HG03108 (cell line): ENCODE results near the gene VEPH1.

Experiments
- ATAC-seq: cut with Tn5 transposase; IDR thresholded peaks from one replicate; pipeline ENCODE4 v1.9.1; 2021; ENCODE audit warnings: moderate library complexity; ENCODE audit not compliant: unreplicated experiment

Gene VEPH1

GRCh38 chr3:157479464-157480243 is 23.6 kb downstream of the VEPH1 start:
- ATAC-seq = no peak

GRCh38 chr3:157477441-157477840 is 25.8 kb downstream of the VEPH1 start:
- no peak for ATAC-seq

- no peak for ATAC-seq
Measured at GRCh38 chr3:157475921-157476414, 27.2 kb downstream of the VEPH1 start.

- ATAC-seq = no peak
Measured at GRCh38 chr3:157472648-157473047, 30.6 kb downstream of the VEPH1 start.

GRCh38 chr3:157471064-157471463 is 32.2 kb downstream of the VEPH1 start:
- ATAC-seq = no peak

- no peak for ATAC-seq
Measured at GRCh38 chr3:157469561-157470294, 33.5 kb downstream of the VEPH1 start.

- ATAC-seq = no peak
Measured at GRCh38 chr3:157467200-157467599, 36.0 kb downstream of the VEPH1 start.

GRCh38 chr3:157465741-157466140 is 37.5 kb downstream of the VEPH1 start:
- no peak for ATAC-seq

- ATAC-seq = no peak
Measured at GRCh38 chr3:157464321-157464720, 38.9 kb downstream of the VEPH1 start.

- ATAC-seq = no peak
Measured at GRCh38 chr3:157463816-157464215, 39.4 kb downstream of the VEPH1 start.

- ATAC-seq = no peak
Measured at GRCh38 chr3:157460253-157460652, 43.0 kb downstream of the VEPH1 start.

GRCh38 chr3:157459706-157460105 is 43.5 kb downstream of the VEPH1 start:
- no peak for ATAC-seq

- no peak for ATAC-seq
Measured at GRCh38 chr3:157453824-157454223, 49.4 kb downstream of the VEPH1 start.

GRCh38 chr3:157452097-157452496 is 51.1 kb downstream of the VEPH1 start:
- no peak for ATAC-seq

GRCh38 chr3:157447026-157447694 is 56.1 kb downstream of the VEPH1 start:
- no peak for ATAC-seq

- ATAC-seq = no peak
Measured at GRCh38 chr3:157445857-157446256, 57.4 kb downstream of the VEPH1 start.

- ATAC-seq = no peak
Measured at GRCh38 chr3:157444797-157445184, 58.4 kb downstream of the VEPH1 start.

- ATAC-seq = no peak
Measured at GRCh38 chr3:157443905-157444796, 59.1 kb downstream of the VEPH1 start.

- no peak for ATAC-seq
Measured at GRCh38 chr3:157442729-157443128, 60.5 kb downstream of the VEPH1 start.

- no peak for ATAC-seq
Measured at GRCh38 chr3:157441102-157441624, 62.1 kb downstream of the VEPH1 start.
